NCI-H345 (cell line): ENCODE measurements around the gene STK11IP.
A peak's percentile ranks its signal among the peaks of the same experiment; 100 is the strongest.
"Not testable (repeated sequence)": the region's sequence is repeated elsewhere in the genome, so short reads cannot be mapped to it uniquely, and the experiment has no call there.

Source experiments
- DNase-seq: peaks from one replicate; lab custom pipeline; 2025; lab: John Stamatoyannopoulos, UW

The STK11IP gene

GRCh38 chr2:219634951-219635751 lies 37.5 kb downstream of the STK11IP start:
- DNase-seq: no peak

GRCh38 chr2:219636144-219636915 lies 38.7 kb downstream of the STK11IP start:
- no peak for DNase-seq

GRCh38 chr2:219636941-219637841 lies 39.5 kb downstream of the STK11IP start:
- no peak for DNase-seq

GRCh38 chr2:219637842-219638185 lies 40.2 kb downstream of the STK11IP start:
- DNase-seq: no peak

GRCh38 chr2:219638217-219638947 lies 40.7 kb downstream of the STK11IP start:
- no peak for DNase-seq

GRCh38 chr2:219638948-219639755 lies 41.5 kb downstream of the STK11IP start:
- no peak for DNase-seq

- no peak for DNase-seq
Observed at GRCh38 chr2:219641390-219642068, 43.9 kb downstream of the STK11IP start.

- no peak for DNase-seq
Observed at GRCh38 chr2:219642069-219642454, 44.4 kb downstream of the STK11IP start.

GRCh38 chr2:219642465-219643083 lies 44.9 kb downstream of the STK11IP start:
- DNase-seq: peak; percentile 94

- DNase-seq: no peak
Observed at GRCh38 chr2:219643084-219643473, 45.4 kb downstream of the STK11IP start.

- no peak for DNase-seq
Observed at GRCh38 chr2:219643788-219644398, 46.2 kb downstream of the STK11IP start.

- DNase-seq: no peak
Observed at GRCh38 chr2:219644801-219645480, 47.3 kb downstream of the STK11IP start.

- DNase-seq: no peak
Observed at GRCh38 chr2:219645631-219646527, 48.2 kb downstream of the STK11IP start.

GRCh38 chr2:219648176-219648575 lies 50.5 kb downstream of the STK11IP start:
- DNase-seq: no peak

- no peak for DNase-seq
Observed at GRCh38 chr2:219648963-219649362, 51.3 kb downstream of the STK11IP start.

- DNase-seq: no peak
Observed at GRCh38 chr2:219650426-219651248, 53.0 kb downstream of the STK11IP start.

- not testable (repeated sequence) for DNase-seq
Observed at GRCh38 chr2:219651656-219652055, 54.0 kb downstream of the STK11IP start.
